Amniotic epithelial cell (primary cell): ENCODE data around the gene FAM47C.
A peak's percentile ranks its signal among the peaks of the same experiment; 100 is the strongest.
"Not testable (repeated sequence)": the region's sequence is repeated elsewhere in the genome, so short reads cannot be mapped to it uniquely, and the experiment has no call there.

Experiments used
- DNase-seq: peaks from one replicate; pipeline ENCODE4 v3.0.0-alpha.2; 2010; ENCODE audit warnings: low read depth

The FAM47C gene

DNA sequence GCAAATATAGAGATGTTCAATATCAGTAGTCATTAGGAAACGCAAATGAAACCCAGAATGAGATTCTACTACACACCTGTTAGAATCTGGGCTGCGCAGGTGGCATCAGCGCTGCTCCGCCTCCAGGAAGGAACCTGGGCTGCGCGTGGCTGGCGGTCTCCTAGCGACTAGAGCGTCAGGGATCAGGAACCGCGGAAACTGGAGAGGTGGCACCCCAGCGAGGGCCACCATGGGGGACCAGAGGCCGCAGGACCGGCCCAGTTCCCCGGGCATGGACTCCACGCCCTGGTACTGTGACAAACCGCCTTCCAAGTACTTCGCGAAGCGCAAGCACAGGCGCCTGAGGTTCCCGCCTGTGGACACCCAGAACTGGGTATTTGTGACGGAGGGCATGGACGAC is at the start of gene FAM47C:
Gene FAM47C, plus strand, starts transcription at position 185 of the 400 bp plus-strand sequence. Its CDS starts 45 bp downstream, at position 230.
- not testable (repeated sequence) for DNase-seq

- DNase-seq: no peak
Measured at GRCh38 chrX:36961590-36961989, 46.6 kb upstream of the FAM47C start.

GRCh38 chrX:36963069-36963808 is 44.9 kb upstream of the FAM47C start:
- no peak for DNase-seq

DNA sequence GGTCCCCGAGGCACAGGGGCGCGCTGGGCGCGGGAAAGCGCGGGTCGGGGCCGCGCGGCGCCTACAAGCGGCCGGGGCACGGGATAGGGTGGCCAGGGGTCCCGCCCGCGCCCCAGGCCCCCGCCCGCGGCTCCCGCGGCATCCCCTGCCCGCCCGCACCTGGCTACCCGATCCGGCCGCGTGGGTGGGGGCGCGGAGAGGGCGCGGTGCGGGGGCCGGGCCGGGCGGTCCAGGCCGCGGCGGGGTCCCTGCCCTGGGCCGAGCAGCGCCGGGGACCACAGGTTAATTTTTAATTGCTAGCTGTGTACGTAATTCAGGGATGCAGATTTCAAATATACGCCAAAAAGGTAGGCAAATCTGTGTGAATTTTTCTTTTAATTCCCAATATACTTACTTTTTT is 44.3 kb upstream of the FAM47C start:
- no peak for DNase-seq

GRCh38 chrX:36973575-36973974 is 34.6 kb upstream of the FAM47C start:
- DNase-seq: no peak

GRCh38 chrX:36974911-36975310 is 33.3 kb upstream of the FAM47C start:
- DNase-seq: no peak

- peak; percentile 18 for DNase-seq
Measured at GRCh38 chrX:36978886-36979285, 29.3 kb upstream of the FAM47C start.

GRCh38 chrX:36983831-36984230 is 24.3 kb upstream of the FAM47C start:
- no peak for DNase-seq

DNA sequence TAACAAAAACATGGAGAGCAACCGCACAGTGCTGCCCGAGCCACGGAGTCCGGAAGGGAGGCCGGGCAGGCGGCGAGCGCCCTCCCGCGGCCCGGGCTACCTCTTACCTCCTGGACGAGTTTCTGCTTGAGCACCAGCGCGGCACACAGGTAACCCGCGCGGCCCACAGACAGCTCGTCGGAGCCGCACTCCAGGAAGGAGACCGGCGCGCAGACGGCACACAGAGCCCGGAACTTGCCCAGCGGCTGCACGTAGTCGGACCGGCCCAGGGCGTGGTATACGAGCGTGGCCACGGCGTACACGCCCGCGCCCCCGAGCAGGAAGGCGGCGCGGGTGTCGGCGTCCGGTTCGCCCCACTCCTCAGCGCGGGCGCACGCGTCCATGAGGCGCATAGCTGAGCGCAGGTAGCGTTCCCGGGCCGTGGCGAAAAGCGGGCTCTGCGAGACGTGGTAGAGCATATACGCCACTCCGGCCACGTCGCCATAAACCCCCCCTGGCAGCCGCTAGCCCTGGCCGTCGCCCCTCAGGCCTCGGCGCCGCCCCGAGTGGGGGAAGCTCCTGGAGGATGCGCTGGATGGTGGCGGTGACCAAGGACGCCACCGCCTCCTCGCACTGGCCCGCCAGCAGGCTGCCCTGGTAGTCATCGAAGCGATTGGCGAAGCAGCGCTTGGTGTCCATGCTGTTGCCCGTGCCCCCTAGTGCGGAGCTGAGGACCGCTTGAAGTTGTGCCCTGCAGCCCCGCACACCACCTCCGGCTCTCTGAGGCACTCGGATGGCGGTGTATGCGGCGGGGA is 22.6 kb upstream of the FAM47C start:
- DNase-seq: not testable (repeated sequence)

DNA sequence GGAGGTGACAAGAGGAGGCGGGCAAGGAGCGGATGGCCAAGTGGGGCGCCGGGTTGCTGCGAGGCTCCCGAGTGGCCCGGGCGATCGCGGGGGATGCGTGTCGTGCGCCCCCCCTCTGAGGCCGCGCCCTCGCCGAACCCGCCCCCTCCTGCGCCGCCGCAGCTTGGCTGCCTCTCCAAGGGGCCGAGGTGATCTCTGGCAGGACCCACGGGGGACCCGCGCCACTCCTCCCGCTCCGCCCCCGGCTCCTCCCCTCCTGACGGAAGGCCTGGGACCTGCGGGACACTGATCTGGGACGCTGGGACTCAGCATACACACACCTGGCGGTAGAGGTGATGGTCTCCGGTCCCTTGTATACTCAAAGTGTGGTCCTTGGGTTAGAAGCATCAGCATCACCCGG is 21.9 kb upstream of the FAM47C start:
- no peak for DNase-seq

GRCh38 chrX:36987212-36987611 is 21.0 kb upstream of the FAM47C start:
- DNase-seq: not testable (repeated sequence)

- no peak for DNase-seq
Measured at GRCh38 chrX:37000140-37000539, 8.0 kb upstream of the FAM47C start.

DNA sequence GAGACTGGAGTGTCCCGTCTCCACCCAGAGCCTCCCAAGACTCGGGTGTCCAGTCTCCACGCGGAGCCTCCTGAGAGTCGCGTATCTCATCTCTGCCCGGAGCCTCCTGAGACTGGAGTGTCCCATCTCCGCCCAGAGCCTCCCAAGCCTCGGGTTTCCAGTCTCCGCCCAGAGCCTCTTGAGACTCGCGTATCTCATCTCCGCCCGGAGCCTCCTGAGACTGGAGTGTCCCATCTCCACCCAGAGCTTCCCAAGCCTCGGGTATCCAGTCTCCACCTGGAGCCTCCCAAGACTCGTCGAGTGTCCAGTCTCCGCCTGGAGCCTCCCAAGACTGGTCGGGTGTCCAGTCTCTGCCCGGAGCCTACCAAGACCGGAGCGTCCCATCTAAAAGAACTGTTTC is 2.3 kb downstream of the FAM47C start:
- DNase-seq: no peak

GRCh38 chrX:37034260-37034659 is 26.1 kb downstream of the FAM47C start:
- not testable (repeated sequence) for DNase-seq

GRCh38 chrX:37036674-37037220 is 28.6 kb downstream of the FAM47C start:
- not testable (repeated sequence) for DNase-seq

DNA sequence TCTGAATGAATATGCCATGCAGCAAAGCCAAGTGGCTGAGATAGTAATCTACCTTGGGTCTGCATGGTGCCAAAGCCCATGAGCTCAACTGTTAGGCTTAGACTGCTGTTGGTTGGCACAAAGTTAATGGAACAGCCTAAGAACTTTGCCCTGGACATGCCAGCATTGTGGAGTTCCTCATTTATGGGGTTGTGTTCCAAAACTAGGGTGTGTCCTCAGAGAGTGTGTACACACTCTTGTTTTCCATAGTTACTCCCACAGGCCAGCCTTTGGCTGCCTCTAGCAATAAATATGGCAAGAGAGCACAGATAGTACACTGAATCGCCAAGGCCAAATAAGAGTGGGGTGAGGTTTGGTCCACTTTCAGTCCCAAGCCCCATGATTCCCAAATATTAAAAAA is 30.6 kb downstream of the FAM47C start:
- not testable (repeated sequence) for DNase-seq

DNA sequence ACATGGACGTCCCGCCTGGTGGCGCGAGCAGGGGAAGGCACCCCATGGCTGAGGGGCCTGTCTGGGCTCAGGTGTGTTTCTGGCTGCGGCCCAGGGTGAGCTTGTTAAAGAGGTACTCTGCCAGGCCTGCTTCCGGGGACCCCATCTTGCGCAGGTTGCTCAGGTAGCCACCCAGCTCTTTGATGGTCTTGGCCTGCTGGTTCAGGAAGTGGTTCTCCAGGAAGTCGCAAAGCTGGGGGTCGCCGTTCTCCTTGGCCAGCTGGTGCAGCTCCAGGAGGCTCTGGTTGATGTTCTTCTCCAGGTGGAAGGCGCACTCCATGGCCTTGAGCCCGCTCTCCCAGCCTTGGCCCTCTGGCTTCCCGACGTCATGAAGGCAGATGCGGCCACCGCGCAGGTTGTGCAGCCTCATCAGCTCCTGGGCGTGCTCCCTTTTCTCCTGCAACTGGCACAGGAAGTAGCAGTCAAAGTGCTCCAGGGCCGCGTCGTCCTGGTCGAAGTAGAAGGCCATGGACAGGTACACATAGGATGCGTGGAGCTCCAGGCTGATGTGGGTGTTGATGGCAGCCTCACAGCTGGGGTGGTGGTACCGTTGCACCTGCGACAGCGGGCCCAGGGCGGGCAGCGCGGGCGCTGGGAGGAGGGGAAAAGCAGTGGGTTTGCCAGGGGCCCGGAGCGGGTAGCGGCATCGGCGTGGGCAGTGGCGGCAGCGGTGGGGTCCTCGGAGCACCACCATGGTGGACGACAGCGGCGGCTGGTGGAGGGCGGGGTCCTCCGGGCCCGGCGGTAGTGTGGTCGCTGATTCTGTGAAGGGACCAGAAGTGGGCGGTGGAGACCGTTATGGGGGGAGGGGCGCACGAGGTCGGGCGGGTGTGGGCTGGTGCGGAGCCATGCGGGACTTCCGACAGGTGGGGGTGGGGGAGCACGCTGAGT is 35.1 kb downstream of the FAM47C start:
- not testable (repeated sequence) for DNase-seq

- DNase-seq: no peak
Measured at GRCh38 chrX:37047776-37048175, 39.6 kb downstream of the FAM47C start.

DNA sequence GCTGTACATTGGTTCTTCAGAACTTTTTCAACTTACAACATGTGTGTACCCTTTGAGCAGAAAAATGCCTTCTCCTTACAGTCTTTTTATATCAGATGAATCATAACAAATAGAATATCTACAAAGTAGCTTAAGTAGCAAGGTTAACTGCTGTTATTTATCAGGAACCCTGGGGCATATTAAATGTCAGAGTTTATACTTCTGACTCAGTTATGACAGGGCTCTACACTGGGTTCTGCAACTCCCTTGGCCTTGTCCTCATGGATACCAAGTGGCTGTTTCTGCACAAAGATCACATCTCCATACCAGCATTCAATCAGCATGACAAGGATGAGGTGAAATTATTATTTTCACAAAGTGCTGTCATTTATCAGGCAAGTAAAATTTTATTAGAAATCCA is 49.4 kb downstream of the FAM47C start:
- DNase-seq: not testable (repeated sequence)

- peak; percentile 41 for DNase-seq
Measured at GRCh38 chrX:37060999-37061398, 52.8 kb downstream of the FAM47C start.
